GM23338 (cell line): ENCODE results near the gene TMPRSS5.

Source experiments
- CREB1 ChIP-seq: fragments of 250-450 bp; sonication (Bioruptor Pico); IDR thresholded peaks from 2 replicates; pipeline ENCODE4 v1.5.0; 2020; ENCODE audit warnings: low read depth, mild to moderate bottlenecking, moderate library complexity
- CTCF ChIP-seq, 2 experiments: fragments of 200-600 bp in 1 of 2; sonication (generic) in 1 of 2; conservative IDR thresholded peaks; 2 replicates each; pipeline versions ENCODE4 v1.5.1 to v1.6.1; 2016 to 2017; ENCODE audit warnings: antibody characterized with exemption in 2 of 2, low read depth in 2 of 2, mild to moderate bottlenecking in 2 of 2, moderate library complexity in 1 of 2
- EZH2 ChIP-seq: fragments of 200-600 bp; sonication (generic); IDR thresholded peaks from one replicate; pipeline ENCODE4 v1.8.0; 2017; ENCODE audit warnings: antibody characterized with exemption, mild to moderate bottlenecking, low read depth; ENCODE audit not compliant: unreplicated experiment
- POLR2AphosphoS5 ChIP-seq: IDR thresholded peaks from 2 replicates; pipeline ENCODE4 v1.6.1; 2016; ENCODE audit warnings: antibody characterized with exemption, low read depth

- no peak for TF ChIP-seq CTCF (conservative IDR thresholded peaks at IDR 0.05; ENCODE audit: low read depth in 2 of 2)
- no peak for TF ChIP-seq CREB1 (CRISPR knock-in tag)
- no peak for TF ChIP-seq POLR2AphosphoS5
- TF ChIP-seq EZH2: no peak
These were observed 9.2 kb upstream of the TMPRSS5 start for GRCh38 chr11:113715273-113715672.
